IgD-negative memory B cell (primary cell): ENCODE measurements around the gene GPM6B. TPM values are rescaled to one million over a fixed set of nuclear protein-coding genes. Genes with fewer than 3 reads are reported as not detected.
A peak's percentile ranks its signal among the peaks of the same experiment; 100 is the strongest.

Experiments used
- H3K27ac Mint-ChIP-seq, 3 donors: one replicate each; pipeline ENCODE4 v1.8.0; 2020 to 2022; ENCODE audit warnings: mild to moderate bottlenecking in 3 of 3, mixed read lengths in 3 of 3, moderate library complexity in 1 of 3
- H3K27me3 Mint-ChIP-seq: one replicate; pipeline ENCODE4 v1.8.0; 2021; ENCODE audit warnings: mixed read lengths
- H3K36me3 Mint-ChIP-seq: one replicate; pipeline ENCODE4 v1.8.0; 2020; ENCODE audit warnings: mild to moderate bottlenecking, mixed read lengths
- H3K4me1 Mint-ChIP-seq, 3 donors: one replicate each; pipeline ENCODE4 v1.8.0; 2020 to 2022; ENCODE audit warnings: mixed read lengths in 3 of 3, mild to moderate bottlenecking in 1 of 3
- H3K4me3 Mint-ChIP-seq, 4 donors: one replicate each; pipeline ENCODE4 v1.8.0; 2020 to 2022; ENCODE audit warnings: mild to moderate bottlenecking in 4 of 4, mixed read lengths in 4 of 4, moderate library complexity in 3 of 4
- H3K9me3 Mint-ChIP-seq, 3 donors: one replicate each; pipeline ENCODE4 v1.8.0; 2020 to 2021; ENCODE audit warnings: mixed read lengths in 3 of 3, mild to moderate bottlenecking in 1 of 3
- polyA plus RNA-seq: library from polyadenylated mRNA; unstranded; fragments of 300-500 nt; fragmentation: Illumina TruSeq; gene quantifications from one replicate; pipeline ENCODE4 v1.2.3, GENCODE V29; 2021

GPM6B gene
- polyA plus RNA-seq, 1 donor from 2014 or later: 1.5 TPM

DNA sequence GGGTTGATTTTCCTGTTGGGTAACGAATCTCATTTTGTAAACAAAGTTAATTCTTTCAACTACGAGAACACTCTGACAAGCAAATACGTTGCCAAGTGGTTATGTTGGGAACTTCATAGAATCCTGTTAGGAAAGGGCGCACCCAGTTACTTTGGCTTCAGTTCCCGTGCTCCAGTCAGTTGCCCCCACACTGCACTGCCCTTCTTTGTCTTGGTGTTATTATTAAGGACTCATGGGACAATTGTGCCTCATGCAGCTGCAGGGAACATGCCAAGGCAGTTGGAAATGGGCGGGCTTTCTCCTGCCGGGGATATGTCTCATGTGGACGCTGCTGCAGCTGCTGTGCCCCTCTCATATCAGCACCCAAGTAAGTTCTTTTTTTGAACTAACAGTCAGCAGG, 53.4 kb downstream of the GPM6B start:
- no peak overlapping the region for H3K4me3 Mint-ChIP-seq
- peaks cover 13 to 25% (median 15%) of the 10 kb centered on the region in 3 donors for H3K4me1 Mint-ChIP-seq
- H3K36me3 Mint-ChIP-seq: peaks cover 9% of the 10 kb centered on the region
- no peak overlapping the region for H3K27ac Mint-ChIP-seq
- H3K27me3 Mint-ChIP-seq: no peaks in the 10 kb centered on the region
- H3K9me3 Mint-ChIP-seq: no peaks in the 10 kb centered on the region

- H3K27me3 Mint-ChIP-seq: no peaks in the 10 kb centered on the region
- H3K4me3 Mint-ChIP-seq: peak overlapping the region in 1 of 4 donors; percentile 55
- H3K4me1 Mint-ChIP-seq: peaks cover 13 to 29% (median 20%) of the 10 kb centered on the region in 3 donors
- H3K27ac Mint-ChIP-seq: no peak overlapping the region
- peaks cover 10% of the 10 kb centered on the region for H3K36me3 Mint-ChIP-seq
- H3K9me3 Mint-ChIP-seq: no peaks in the 10 kb centered on the region
These were observed 55.1 kb downstream of the GPM6B start for GRCh38 chrX:13761606-13762414.

- peaks cover 15 to 33% (median 17%) of the 10 kb centered on the region in 3 donors for H3K4me1 Mint-ChIP-seq
- no peaks in the 10 kb centered on the region for H3K9me3 Mint-ChIP-seq
These were observed 56.5 kb downstream of the GPM6B start for GRCh38 chrX:13760426-13760825.

GRCh38 chrX:13759152-13759718, 57.7 kb downstream of the GPM6B start:
- Mint-ChIP-seq H3K36me3 (peaks cover 9% of the 10 kb centered on the region), H3K9me3 (no peaks in the 10 kb centered on the region), H3K27ac (peak overlapping the region; percentile 0 to 68 (median 20)), H3K4me1 (peaks cover 21 to 42% (median 22%) of the 10 kb centered on the region in 3 donors), H3K4me3 (peak overlapping the region; percentile 1 to 61 (median 22)), H3K27me3 (no peaks in the 10 kb centered on the region)

More at GRCh38 chrX:13760426-13760825, 56.5 kb downstream of the GPM6B start:
- H3K27me3 Mint-ChIP-seq: no peaks in the 10 kb centered on the region
- H3K36me3 Mint-ChIP-seq: peaks cover 11% of the 10 kb centered on the region
- peak overlapping the region in 1 of 3 donors; percentile 31 for H3K27ac Mint-ChIP-seq
- peak overlapping the region in 2 of 4 donors; percentile 29 to 72 for H3K4me3 Mint-ChIP-seq

DNA sequence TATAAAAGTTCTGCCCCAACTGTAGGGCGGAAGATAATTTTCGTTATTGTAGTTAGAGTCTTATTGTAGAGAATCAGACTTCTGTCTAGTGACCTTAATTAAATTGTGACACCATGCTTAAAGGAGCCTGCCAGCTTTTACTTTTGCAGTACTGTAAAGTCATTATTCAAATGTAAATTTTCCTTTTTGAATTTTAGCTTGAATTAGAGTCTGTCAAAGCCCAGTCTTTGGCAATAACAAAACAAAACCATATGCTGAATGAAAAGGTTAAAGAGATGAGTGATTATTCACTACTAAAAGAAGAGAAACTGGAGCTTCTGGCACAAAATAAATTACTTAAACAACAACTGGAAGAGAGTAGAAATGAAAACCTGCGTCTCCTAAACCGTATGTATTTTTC, 60.5 kb downstream of the GPM6B start:
- Mint-ChIP-seq H3K4me1 (peaks cover 30 to 54% (median 37%) of the 10 kb centered on the region in 3 donors), H3K36me3 (peaks cover 12% of the 10 kb centered on the region), H3K27ac (no peak overlapping the region), H3K27me3 (no peaks in the 10 kb centered on the region), H3K9me3 (no peaks in the 10 kb centered on the region), H3K4me3 (no peak overlapping the region)

DNA sequence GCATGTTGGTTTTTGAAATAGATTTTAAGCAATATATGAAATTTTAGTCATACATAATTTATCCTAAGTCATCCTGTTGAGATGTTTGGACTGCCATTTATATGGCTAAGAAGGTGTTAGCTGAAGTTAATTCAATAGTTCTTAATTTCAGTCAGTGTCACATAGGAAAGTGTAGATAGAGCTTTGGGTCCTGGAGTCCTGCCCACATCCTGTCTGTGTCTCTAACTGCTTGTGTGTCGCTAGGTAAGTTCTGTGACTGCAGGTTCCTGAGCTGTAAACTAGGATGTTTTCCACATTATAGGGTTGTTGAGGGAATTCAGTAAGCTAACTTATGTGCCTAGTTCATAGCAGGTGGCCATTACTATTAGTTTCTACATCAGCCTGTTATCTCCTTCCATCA, 61.6 kb downstream of the GPM6B start:
- H3K36me3 Mint-ChIP-seq: peaks cover 7% of the 10 kb centered on the region
- H3K4me3 Mint-ChIP-seq: peak overlapping the region in 2 of 4 donors; percentile 18 to 29
- H3K27ac Mint-ChIP-seq: no peak overlapping the region
- no peaks in the 10 kb centered on the region for H3K9me3 Mint-ChIP-seq
- H3K4me1 Mint-ChIP-seq: peaks cover 34 to 55% (median 43%) of the 10 kb centered on the region in 3 donors
- H3K27me3 Mint-ChIP-seq: no peaks in the 10 kb centered on the region

- Mint-ChIP-seq H3K36me3 (peaks cover 7% of the 10 kb centered on the region), H3K27me3 (no peaks in the 10 kb centered on the region), H3K4me3 (no peak overlapping the region), H3K27ac (no peak overlapping the region), H3K9me3 (no peaks in the 10 kb centered on the region), H3K4me1 (peaks cover 37 to 54% (median 46%) of the 10 kb centered on the region in 3 donors)
These were observed 62.1 kb downstream of the GPM6B start for GRCh38 chrX:13754765-13755164.

DNA sequence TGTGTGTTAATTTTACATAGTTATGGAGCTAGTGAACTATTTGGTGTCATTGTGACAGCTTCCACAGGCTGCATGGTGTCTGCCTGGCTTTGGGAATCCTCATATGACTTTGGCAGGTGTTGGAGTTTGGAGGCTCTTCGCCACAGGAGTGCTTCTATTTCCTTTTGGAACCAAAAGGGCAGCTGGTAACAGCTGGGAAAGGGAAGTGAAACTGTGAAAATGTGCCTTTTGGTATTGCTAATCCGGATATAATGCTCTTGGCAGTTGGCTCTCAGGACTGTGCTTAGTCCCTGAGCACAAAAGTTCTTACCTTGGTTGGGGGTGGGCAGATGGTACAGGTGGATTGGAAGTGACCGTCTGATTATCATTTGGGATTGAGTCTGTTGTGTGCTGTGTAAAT, 64.2 kb downstream of the GPM6B start:
- H3K27me3 Mint-ChIP-seq: no peaks in the 10 kb centered on the region
- peaks cover 30 to 38% (median 32%) of the 10 kb centered on the region in 3 donors for H3K4me1 Mint-ChIP-seq
- H3K9me3 Mint-ChIP-seq: no peaks in the 10 kb centered on the region
- peak overlapping the region; percentile 18 to 62 (median 46) for H3K27ac Mint-ChIP-seq
- peaks cover 7% of the 10 kb centered on the region for H3K36me3 Mint-ChIP-seq
- peak overlapping the region in 2 of 4 donors; percentile 78 to 80 for H3K4me3 Mint-ChIP-seq

DNA sequence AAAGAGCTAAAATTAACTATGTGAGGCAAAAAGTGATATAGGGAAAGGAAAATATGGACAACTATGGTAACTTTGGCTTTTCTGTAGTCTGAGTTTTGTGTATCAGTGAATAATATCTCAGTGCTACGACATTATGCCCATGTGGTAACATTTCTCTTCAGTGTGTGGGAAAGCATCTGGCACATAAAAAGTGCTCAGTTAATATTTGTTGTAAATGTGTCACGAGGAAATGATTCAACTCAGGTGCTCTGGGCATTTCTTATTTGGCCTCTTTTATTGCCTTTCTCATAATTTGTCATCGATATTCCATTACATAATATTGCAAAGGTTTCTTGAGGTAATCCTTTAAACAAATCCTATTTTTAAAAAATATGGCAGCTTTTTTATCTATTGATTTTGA, 64.8 kb downstream of the GPM6B start:
- peaks cover 6% of the 10 kb centered on the region for H3K36me3 Mint-ChIP-seq
- H3K27ac Mint-ChIP-seq: peak overlapping the region in 1 of 3 donors; percentile 7
- no peak overlapping the region for H3K4me3 Mint-ChIP-seq
- H3K27me3 Mint-ChIP-seq: no peaks in the 10 kb centered on the region
- peaks cover 30 to 42% (median 32%) of the 10 kb centered on the region in 3 donors for H3K4me1 Mint-ChIP-seq
- no peaks in the 10 kb centered on the region for H3K9me3 Mint-ChIP-seq

- Mint-ChIP-seq H3K36me3 (peaks cover 2% of the 10 kb centered on the region), H3K27ac (peak overlapping the region in 1 of 3 donors; percentile 26), H3K9me3 (no peaks in the 10 kb centered on the region), H3K4me1 (peaks cover 30 to 37% (median 32%) of the 10 kb centered on the region in 3 donors), H3K4me3 (no peak overlapping the region), H3K27me3 (no peaks in the 10 kb centered on the region)
These were observed 66.1 kb downstream of the GPM6B start for GRCh38 chrX:13750812-13751211.

GRCh38 chrX:13750204-13750603, 66.7 kb downstream of the GPM6B start:
- H3K4me3 Mint-ChIP-seq: no peak overlapping the region
- peaks cover 26 to 33% (median 29%) of the 10 kb centered on the region in 3 donors for H3K4me1 Mint-ChIP-seq
- H3K27me3 Mint-ChIP-seq: no peaks in the 10 kb centered on the region
- H3K36me3 Mint-ChIP-seq: peaks cover 5% of the 10 kb centered on the region
- H3K27ac Mint-ChIP-seq: peak overlapping the region in 2 of 3 donors; percentile 23 to 24
- H3K9me3 Mint-ChIP-seq: no peaks in the 10 kb centered on the region

DNA sequence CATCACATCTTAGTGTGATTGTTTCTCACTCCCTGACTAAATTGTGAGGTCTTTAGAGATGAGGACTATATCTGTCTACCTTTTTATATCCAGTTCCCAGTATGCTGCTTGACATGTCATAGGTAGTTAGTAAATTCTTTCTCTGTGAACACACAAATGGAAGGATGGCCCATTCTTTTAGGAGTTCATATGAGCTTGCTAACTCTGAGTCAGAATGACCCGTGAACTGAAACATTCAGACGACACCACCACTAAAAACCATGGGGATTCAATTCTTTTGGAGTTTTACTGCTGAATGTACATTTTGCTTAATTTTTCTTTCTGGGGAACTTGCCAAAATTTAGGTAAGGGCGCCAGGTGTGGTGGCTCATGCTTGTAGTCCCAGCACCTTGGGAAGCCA, 68.4 kb downstream of the GPM6B start:
- Mint-ChIP-seq H3K27ac (peak overlapping the region in 1 of 3 donors; percentile 43), H3K27me3 (no peaks in the 10 kb centered on the region), H3K36me3 (peaks cover 10% of the 10 kb centered on the region), H3K4me3 (no peak overlapping the region), H3K4me1 (peaks cover 21 to 31% (median 27%) of the 10 kb centered on the region in 3 donors), H3K9me3 (no peaks in the 10 kb centered on the region)

- Mint-ChIP-seq H3K9me3 (no peaks in the 10 kb centered on the region), H3K27ac (no peak overlapping the region), H3K36me3 (peaks cover 11% of the 10 kb centered on the region), H3K4me1 (peaks cover 22 to 29% (median 29%) of the 10 kb centered on the region in 3 donors), H3K4me3 (no peak overlapping the region), H3K27me3 (no peaks in the 10 kb centered on the region)
These were observed 69.1 kb downstream of the GPM6B start for GRCh38 chrX:13747836-13748235.

GRCh38 chrX:13742397-13743176, 74.3 kb downstream of the GPM6B start:
- H3K9me3 Mint-ChIP-seq: no peaks in the 10 kb centered on the region
- peaks cover 21 to 27% (median 22%) of the 10 kb centered on the region in 3 donors for H3K4me1 Mint-ChIP-seq
- H3K36me3 Mint-ChIP-seq: peaks cover 9% of the 10 kb centered on the region
- H3K4me3 Mint-ChIP-seq: peak overlapping the region; percentile 72 to 90 (median 87)
- no peaks in the 10 kb centered on the region for H3K27me3 Mint-ChIP-seq
- peak overlapping the region; percentile 84 to 98 (median 84) for H3K27ac Mint-ChIP-seq

- H3K27ac Mint-ChIP-seq: peak overlapping the region; percentile 54 to 84 (median 84)
- no peaks in the 10 kb centered on the region for H3K27me3 Mint-ChIP-seq
- H3K9me3 Mint-ChIP-seq: no peaks in the 10 kb centered on the region
- H3K36me3 Mint-ChIP-seq: peaks cover 10% of the 10 kb centered on the region
- H3K4me1 Mint-ChIP-seq: peaks cover 24 to 27% (median 26%) of the 10 kb centered on the region in 3 donors
- peak overlapping the region in 3 of 4 donors; percentile 72 to 85 (median 78) for H3K4me3 Mint-ChIP-seq
These were observed 75.2 kb downstream of the GPM6B start for GRCh38 chrX:13741695-13742094.
